Measurements from ENCODE around the gene ZFPM1. TPM values are rescaled to one million over a fixed set of nuclear protein-coding genes. Genes with fewer than 3 reads are reported as not detected.

Gene ZFPM1
- total RNA-seq, 6 experiments from 2014 or later, result 4.5 to 6.4 (median 5.1) TPM

- Mint-ChIP-seq H3K9me3 (no peaks in the 10 kb centered on the region), H3K27me3 (ENCODE audit: insufficient read depth) (peaks cover 5% of the 10 kb centered on the region), H3K4me3 (peak overlapping the region; percentile 93), H3K36me3 (ENCODE audit: low read depth) (no peaks in the 10 kb centered on the region), H3K27ac (no peak overlapping the region), H3K4me1 (ENCODE audit: low read depth) (peaks cover 14% of the 10 kb centered on the region)
- TF ChIP-seq CTCF (IDR thresholded peaks at IDR 0.05), result no peak
- no peak for DNase-seq
Measured at GRCh38 chr16:88453611-88454522, 787 bp downstream of the ZFPM1 start.

- H3K27me3 Mint-ChIP-seq (ENCODE audit: insufficient read depth), result peaks cover 4% of the 10 kb centered on the region
- DNase-seq, result no peak
Measured at GRCh38 chr16:88454523-88454947, 1.5 kb downstream of the ZFPM1 start.

GRCh38 chr16:88455610-88456355, 2.7 kb downstream of the ZFPM1 start:
- Mint-ChIP-seq H3K36me3 (ENCODE audit: low read depth) (no peaks in the 10 kb centered on the region), H3K9me3 (no peaks in the 10 kb centered on the region), H3K4me1 (ENCODE audit: low read depth) (peaks cover 14% of the 10 kb centered on the region), H3K4me3 (peak overlapping the region; percentile 76), H3K27ac (no peak overlapping the region), H3K27me3 (ENCODE audit: insufficient read depth) (peaks cover 2% of the 10 kb centered on the region)
- DNase-seq, result no peak
- TF ChIP-seq CTCF (IDR thresholded peaks at IDR 0.05), result no peak

More at GRCh38 chr16:88454523-88454947, 1.5 kb downstream of the ZFPM1 start:
- peak overlapping the region; percentile 93 for H3K4me3 Mint-ChIP-seq
- H3K9me3 Mint-ChIP-seq, result no peaks in the 10 kb centered on the region
- TF ChIP-seq CTCF (IDR thresholded peaks at IDR 0.05), result no peak
- peaks cover 14% of the 10 kb centered on the region for H3K4me1 Mint-ChIP-seq (ENCODE audit: low read depth)
- H3K36me3 Mint-ChIP-seq (ENCODE audit: low read depth), result no peaks in the 10 kb centered on the region
- H3K27ac Mint-ChIP-seq, result peak overlapping the region; percentile 73; the same call in 1 of the 2 replicates

- Mint-ChIP-seq H3K27ac (no peak overlapping the region), H3K4me3 (peak overlapping the region; percentile 76), H3K9me3 (no peaks in the 10 kb centered on the region), H3K36me3 (ENCODE audit: low read depth) (no peaks in the 10 kb centered on the region), H3K27me3 (ENCODE audit: insufficient read depth) (peaks cover 2% of the 10 kb centered on the region), H3K4me1 (ENCODE audit: low read depth) (peaks cover 17% of the 10 kb centered on the region)
- no peak for TF ChIP-seq CTCF (IDR thresholded peaks at IDR 0.05)
- DNase-seq, result no peak
Measured at GRCh38 chr16:88456356-88457292, 3.5 kb downstream of the ZFPM1 start.
